ENCODE data around the gene CRADD.

Gene CRADD

GRCh38 chr12:93895089-93895445 lies 217.9 kb downstream of the CRADD start:
- peak; percentile 39 for TF ChIP-seq CTCF (IDR thresholded peaks at IDR 0.05; ENCODE audit: low read depth, low read length, missing control alignments)
- in situ Hi-C loops (cut with HindIII; ENCODE audit: low sequenced_read_pairs) = no loop called here

GRCh38 chr12:93896427-93896826 lies 219.3 kb downstream of the CRADD start:
- TF ChIP-seq CTCF (IDR thresholded peaks at IDR 0.05; ENCODE audit: low read depth, low read length, missing control alignments) = peak; percentile 7
- no peak for DNase-seq (ENCODE audit: low read depth)
- in situ Hi-C loops (cut with HindIII; ENCODE audit: low sequenced_read_pairs) = no loop called here
- H3K4me3 ChIP-seq (ENCODE audit: low read depth, low read length) = no peak overlapping the region

More at GRCh38 chr12:93895089-93895445, 217.9 kb downstream of the CRADD start:
- DNase-seq (ENCODE audit: low read depth) = no peak
- H3K4me3 ChIP-seq (ENCODE audit: low read depth, low read length) = no peak overlapping the region

GRCh38 chr12:93896952-93897351 lies 219.8 kb downstream of the CRADD start:
- DNase-seq (ENCODE audit: low read depth) = no peak
- in situ Hi-C loops (cut with HindIII; ENCODE audit: low sequenced_read_pairs) = no loop called here
- no peak overlapping the region for H3K4me3 ChIP-seq (ENCODE audit: low read depth, low read length)
- TF ChIP-seq CTCF (IDR thresholded peaks at IDR 0.05; ENCODE audit: low read depth, low read length, missing control alignments) = no peak

GRCh38 chr12:93901739-93902138 lies 224.6 kb downstream of the CRADD start:
- in situ Hi-C loops (cut with HindIII; ENCODE audit: low sequenced_read_pairs) = no loop called here
- no peak for DNase-seq (ENCODE audit: low read depth)
- TF ChIP-seq CTCF (IDR thresholded peaks at IDR 0.05; ENCODE audit: low read depth, low read length, missing control alignments) = no peak
- H3K4me3 ChIP-seq (ENCODE audit: low read depth, low read length) = no peak overlapping the region

GRCh38 chr12:93902192-93902591 lies 225.0 kb downstream of the CRADD start:
- no peak overlapping the region for H3K4me3 ChIP-seq (ENCODE audit: low read depth, low read length)
- no peak for DNase-seq (ENCODE audit: low read depth)
- TF ChIP-seq CTCF (IDR thresholded peaks at IDR 0.05; ENCODE audit: low read depth, low read length, missing control alignments) = no peak
- in situ Hi-C loops (cut with HindIII; ENCODE audit: low sequenced_read_pairs) = no loop called here

- no peak for DNase-seq (ENCODE audit: low read depth)
- in situ Hi-C loops (cut with HindIII; ENCODE audit: low sequenced_read_pairs) = no loop called here
- no peak overlapping the region for H3K4me3 ChIP-seq (ENCODE audit: low read depth, low read length)
- TF ChIP-seq CTCF (IDR thresholded peaks at IDR 0.05; ENCODE audit: low read depth, low read length, missing control alignments) = no peak
Observed at GRCh38 chr12:93902736-93903562, 225.8 kb downstream of the CRADD start.

Data from astrocyte of the cerebellum (primary cell).